Activated CD4-positive, alpha-beta T cell treated with anti-CD3 and anti-CD28 coated beads, Interleukin-2, amount 50 U/mL, for 16 hours (primary cell): Measurements from ENCODE around the gene MAP3K4.
A peak's percentile ranks its signal among the peaks of the same experiment; 100 is the strongest.
"Not testable (repeated sequence)": the region's sequence is repeated elsewhere in the genome, so short reads cannot be mapped to it uniquely, and the experiment has no call there.

ENCODE experiments used
- DNase-seq: peaks from one replicate; pipeline ENCODE4 v3.0.0-alpha.2; 2020

Gene MAP3K4

GRCh38 chr6:160972594-160972993 lies 19.0 kb upstream of the MAP3K4 start:
- not testable (repeated sequence) for DNase-seq

- DNase-seq = no peak
These were observed 18.0 kb upstream of the MAP3K4 start for GRCh38 chr6:160973311-160974250.

DNA sequence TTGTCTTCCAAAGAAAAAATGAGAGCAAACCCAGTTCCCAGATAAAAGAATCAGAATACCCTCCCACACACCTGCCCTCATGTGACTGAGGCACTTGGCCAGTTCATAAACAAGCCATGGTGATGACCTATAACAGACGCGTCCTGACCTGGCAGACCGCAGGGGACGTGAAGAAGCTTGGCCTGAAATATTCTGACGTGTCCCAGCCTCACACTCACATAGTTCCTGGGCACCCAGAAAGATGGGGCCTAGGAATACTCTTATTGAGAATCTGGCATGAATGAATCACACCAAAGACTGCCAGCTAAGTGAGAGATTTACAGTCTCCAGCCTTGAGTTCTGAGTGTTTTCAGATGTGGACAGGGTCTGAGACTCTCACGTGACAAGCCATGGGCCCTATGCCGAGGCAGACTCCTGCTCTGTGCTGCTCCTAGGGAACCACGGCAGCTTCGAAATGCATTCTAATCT lies 17.2 kb upstream of the MAP3K4 start:
- no peak for DNase-seq

DNA sequence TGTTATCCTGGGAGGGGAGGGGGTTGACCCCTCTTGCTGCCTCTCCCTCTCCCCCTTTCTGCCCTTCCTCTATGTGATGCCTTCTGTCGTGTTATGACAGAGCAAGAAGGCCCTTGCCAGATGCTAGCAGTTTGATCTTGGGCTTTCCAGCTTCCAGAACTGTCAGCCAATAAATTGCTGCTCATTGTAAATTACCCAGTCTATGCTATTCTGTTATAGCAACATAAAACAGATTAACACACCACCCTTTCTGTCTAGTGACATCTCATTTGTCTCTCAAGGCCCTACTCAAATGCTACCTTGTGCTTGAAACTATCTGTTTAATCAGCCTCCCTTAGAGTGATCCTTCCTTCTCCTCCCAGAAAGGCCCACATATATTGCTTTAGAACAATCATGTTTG lies 16.4 kb upstream of the MAP3K4 start:
- DNase-seq = no peak

DNA sequence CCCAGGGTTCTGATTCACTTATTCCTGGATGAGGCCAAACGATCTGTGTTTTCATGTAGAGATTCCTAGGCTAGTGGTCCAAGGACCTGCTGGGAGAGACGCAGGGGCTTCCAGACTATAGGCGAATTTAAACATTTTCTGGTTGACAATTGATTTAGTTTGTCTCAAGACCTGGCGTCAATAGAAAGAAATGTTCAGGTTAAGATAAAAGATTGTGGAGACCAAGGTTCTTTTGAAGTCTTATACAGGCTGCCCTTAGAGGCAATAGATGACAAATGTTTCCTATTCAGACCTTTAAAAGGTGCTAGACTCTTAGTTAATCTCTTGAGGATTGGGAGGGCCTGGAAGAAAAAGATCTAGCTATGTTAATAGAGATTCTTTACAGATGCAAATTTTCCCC lies 15.6 kb upstream of the MAP3K4 start:
- DNase-seq = not testable (repeated sequence)

DNA sequence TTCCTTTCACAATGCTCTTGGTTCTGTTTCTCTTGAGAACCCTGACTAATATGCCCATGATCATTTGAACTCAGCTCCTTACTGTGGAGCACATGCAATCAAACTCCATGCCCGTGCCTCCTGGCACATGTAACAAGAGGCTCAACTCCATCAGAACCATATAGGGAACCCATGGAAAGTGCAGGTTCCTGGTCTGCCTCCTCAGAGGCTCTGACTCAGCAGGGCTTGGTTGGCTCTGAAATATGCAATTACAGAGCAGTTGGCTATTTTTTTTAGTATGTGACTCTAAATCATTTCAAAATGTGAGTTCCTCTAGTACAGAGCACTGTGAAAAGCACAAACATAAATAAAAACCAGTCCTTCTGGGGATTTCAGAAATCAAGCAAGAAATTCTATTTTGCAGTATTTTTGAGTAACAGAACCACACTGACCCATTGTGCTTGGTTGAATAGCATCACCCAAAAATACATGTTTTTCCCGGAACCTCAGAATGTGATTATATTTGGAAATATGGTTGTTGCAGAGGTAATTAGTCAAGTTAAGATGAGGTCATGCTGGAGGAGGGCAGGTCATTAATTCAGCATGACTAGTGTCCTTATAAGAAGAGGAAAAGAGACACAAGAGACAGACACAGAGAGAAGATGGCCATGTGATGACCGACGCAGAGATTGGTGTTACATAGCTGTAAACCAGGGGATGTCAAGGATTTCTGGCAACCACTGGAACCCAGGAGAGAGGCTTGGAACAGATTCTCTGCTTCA lies 13.2 kb upstream of the MAP3K4 start:
- DNase-seq = no peak

DNA sequence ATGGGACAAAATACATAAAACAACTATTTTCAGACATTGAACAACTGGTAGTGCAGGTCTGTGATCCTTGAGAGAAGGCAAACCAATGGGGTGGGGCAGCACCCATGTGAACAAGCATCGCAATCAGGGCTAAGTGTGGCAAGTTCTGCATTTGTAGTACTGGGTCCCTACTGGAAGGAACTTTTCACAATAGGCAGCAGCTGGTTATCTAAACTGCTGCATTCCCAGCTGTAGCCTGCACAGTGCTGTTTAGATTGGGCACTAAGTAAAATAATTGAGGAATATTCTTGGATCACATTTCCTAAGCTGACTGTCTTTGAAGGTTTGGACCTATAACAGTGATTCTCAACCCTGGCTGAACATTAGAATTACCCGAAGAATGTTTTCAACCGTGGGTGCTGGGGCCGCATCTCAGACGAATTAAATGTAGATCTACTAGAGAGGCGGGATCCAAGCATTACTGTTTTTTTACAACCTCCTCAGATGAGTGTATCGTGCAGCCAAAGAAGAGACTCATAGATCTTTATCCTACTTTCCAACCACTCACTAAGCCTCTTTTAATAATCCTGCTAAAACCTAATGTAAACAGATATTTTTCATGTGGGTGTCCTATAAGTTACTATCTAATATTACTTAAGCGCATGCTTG lies 12.4 kb upstream of the MAP3K4 start:
- no peak for DNase-seq

GRCh38 chr6:160983377-160983948 lies 8.1 kb upstream of the MAP3K4 start:
- not testable (repeated sequence) for DNase-seq

GRCh38 chr6:160986851-160987250 lies 4.7 kb upstream of the MAP3K4 start:
- no peak for DNase-seq

DNA sequence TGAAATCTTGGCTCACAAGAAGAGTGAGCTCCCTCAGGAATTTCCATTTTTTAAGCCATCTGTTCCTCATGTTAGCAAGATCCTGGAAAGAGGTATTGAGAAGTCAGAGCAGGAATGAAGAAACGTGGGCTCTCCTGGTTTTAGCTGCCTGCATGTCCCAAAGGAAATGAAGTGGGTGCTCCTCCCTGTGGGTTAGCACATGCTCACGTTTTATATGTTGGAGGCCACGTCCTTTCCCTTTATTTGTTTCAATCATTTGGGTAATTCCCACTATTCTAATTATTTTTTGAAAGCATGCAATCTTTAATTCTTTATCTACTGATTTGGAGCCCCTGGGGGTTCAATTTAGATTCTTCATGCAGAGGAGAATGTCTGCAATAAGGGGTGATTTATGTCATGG lies 4.3 kb upstream of the MAP3K4 start:
- no peak for DNase-seq

GRCh38 chr6:160990847-160991405 lies 643 bp upstream of the MAP3K4 start:
- DNase-seq = no peak

GRCh38 chr6:160992061-160992979 lies 751 bp downstream of the MAP3K4 start:
- peak; percentile 57 for DNase-seq

- DNase-seq = no peak
These were observed 1.4 kb downstream of the MAP3K4 start for GRCh38 chr6:160992980-160993314.

DNA sequence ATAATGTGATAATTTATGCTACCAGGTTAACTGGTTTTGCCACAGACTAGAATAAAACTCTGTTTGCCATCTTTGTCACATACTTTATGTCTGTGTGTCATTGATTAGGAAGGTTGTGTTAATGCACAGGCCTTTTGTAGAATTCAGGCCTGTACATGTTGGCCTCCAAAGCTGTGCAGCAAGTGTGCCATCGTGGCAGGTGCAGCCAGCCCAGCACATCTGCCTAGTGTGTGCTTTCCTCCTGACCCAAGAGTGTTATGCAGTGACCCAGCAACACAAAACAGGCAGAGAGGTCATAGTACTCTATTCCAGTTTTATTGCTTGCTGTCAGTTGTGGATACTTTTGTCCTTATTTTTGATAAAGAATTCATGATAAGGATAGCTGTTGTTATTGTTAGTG lies 3.7 kb downstream of the MAP3K4 start:
- DNase-seq = no peak

DNA sequence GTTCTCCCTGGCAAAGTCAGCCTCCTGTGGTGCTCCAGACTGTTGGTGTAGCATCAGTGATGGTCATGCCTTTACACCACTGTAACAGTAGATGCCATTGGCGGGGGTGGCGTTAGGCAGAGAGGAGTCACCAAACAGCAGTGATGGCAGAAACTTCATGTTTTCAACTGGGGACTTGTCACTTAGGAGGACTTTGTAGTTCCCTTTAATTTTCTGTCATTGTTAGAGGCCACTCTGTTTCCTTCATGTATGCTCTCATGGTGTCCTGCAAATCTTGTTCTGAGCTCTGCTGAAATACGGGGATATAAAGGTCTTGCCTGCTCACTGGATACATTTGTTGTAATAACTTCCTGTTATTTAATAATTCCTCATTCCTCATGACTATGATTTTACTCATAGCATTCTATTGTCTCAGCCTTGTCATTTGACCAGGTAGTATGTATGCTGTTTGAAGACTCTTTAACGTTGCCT lies 4.6 kb downstream of the MAP3K4 start:
- no peak for DNase-seq

- no peak for DNase-seq
These were observed 6.6 kb downstream of the MAP3K4 start for GRCh38 chr6:160998217-160998616.

GRCh38 chr6:160998766-160999165 lies 7.2 kb downstream of the MAP3K4 start:
- DNase-seq = no peak

GRCh38 chr6:160999516-160999915 lies 7.9 kb downstream of the MAP3K4 start:
- no peak for DNase-seq

GRCh38 chr6:161000632-161001031 lies 9.1 kb downstream of the MAP3K4 start:
- no peak for DNase-seq

- DNase-seq = no peak
These were observed 9.9 kb downstream of the MAP3K4 start for GRCh38 chr6:161001421-161001820.

DNA sequence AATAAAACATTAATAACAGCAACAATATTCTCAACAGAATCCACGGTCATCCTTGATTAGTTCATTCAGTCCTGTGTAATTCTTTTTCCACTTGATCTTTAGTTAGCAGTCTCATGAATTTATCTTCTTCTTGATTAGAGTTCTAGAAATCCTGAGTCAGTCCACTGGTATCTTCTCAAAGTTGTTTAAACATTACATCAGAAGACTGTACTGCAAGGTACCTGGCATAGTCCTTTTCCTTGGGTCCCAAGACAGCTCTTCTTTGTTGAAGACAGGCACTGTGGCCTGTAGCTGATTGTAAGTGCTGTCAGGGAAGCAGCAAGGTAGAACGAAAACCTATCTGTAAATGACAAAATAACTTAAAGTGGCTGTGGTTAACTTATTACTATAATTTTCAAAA lies 11.8 kb downstream of the MAP3K4 start:
- no peak for DNase-seq

DNA sequence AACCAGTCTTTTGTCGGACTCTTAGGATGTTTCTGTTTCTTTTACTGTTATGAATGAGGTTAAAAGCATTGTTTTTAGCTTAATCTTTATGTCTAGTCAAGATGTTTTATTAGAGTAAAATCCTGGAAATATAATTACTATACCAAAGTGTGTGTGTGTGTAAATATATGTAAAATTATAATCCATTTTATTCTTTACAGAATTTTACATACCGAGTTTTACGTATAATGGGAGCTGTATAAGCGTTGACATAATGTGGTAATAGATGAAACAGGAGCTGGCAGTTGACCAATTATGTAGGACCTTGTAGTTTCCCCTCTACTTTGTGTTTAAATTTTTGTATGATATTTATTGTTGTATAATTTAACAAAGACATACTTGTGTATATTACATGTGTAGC lies 16.7 kb downstream of the MAP3K4 start:
- DNase-seq = no peak
